Measurements from ENCODE around the gene TRHDE.

The TRHDE gene

GRCh38 chr12:72359416-72359815, 87.2 kb downstream of the TRHDE start:
- no peaks in the 10 kb centered on the region for H3K36me3 ChIP-seq (ENCODE audit: control insufficient read depth, insufficient read depth, low read length)
- no peaks in the 10 kb centered on the region for H3K9me3 ChIP-seq (ENCODE audit: control insufficient read depth, low read length)
- 100% methylated on average over 2 of the region's 3 CpGs; no CpG with 5 or more reads in 1 of the 2 experiments for WGBS, 2 experiments (ENCODE audit: insufficient coverage in 2 of 2)
- H3K4me1 ChIP-seq (ENCODE audit: control insufficient read depth, insufficient read depth, low read length, poor library complexity, severe bottlenecking): no peaks in the 10 kb centered on the region
- no peak overlapping the region for H3K4me3 ChIP-seq (ENCODE audit: extremely low read depth, insufficient read depth, low read length, poor library complexity, severe bottlenecking)
- H3K27ac ChIP-seq (ENCODE audit: low read depth, low read length, severe bottlenecking): no peak overlapping the region

- H3K4me3 ChIP-seq (ENCODE audit: extremely low read depth, insufficient read depth, low read length, poor library complexity, severe bottlenecking): no peak overlapping the region
- no peaks in the 10 kb centered on the region for H3K9me3 ChIP-seq (ENCODE audit: control insufficient read depth, low read length)
- H3K4me1 ChIP-seq (ENCODE audit: control insufficient read depth, insufficient read depth, low read length, poor library complexity, severe bottlenecking): no peaks in the 10 kb centered on the region
- H3K36me3 ChIP-seq (ENCODE audit: control insufficient read depth, insufficient read depth, low read length): no peaks in the 10 kb centered on the region
- no peak overlapping the region for H3K27ac ChIP-seq (ENCODE audit: low read depth, low read length, severe bottlenecking)
These were observed 93.0 kb downstream of the TRHDE start for GRCh38 chr12:72365151-72365550.

- WGBS, 2 experiments (ENCODE audit: insufficient coverage in 2 of 2): 100% methylated on average over 1 of the region's 3 CpGs
These were observed 94.1 kb downstream of the TRHDE start for GRCh38 chr12:72366255-72366654.

GRCh38 chr12:72368298-72368697, 96.1 kb downstream of the TRHDE start:
- 80% methylated on average over 1 of the region's 1 CpG; no CpG with 5 or more reads in 1 of the 2 experiments for WGBS, 2 experiments (ENCODE audit: insufficient coverage in 2 of 2)
- Histone ChIP-seq H3K27ac (ENCODE audit: low read depth, low read length, severe bottlenecking) (no peak overlapping the region), H3K36me3 (ENCODE audit: control insufficient read depth, insufficient read depth, low read length) (no peaks in the 10 kb centered on the region), H3K4me3 (ENCODE audit: extremely low read depth, insufficient read depth, low read length, poor library complexity, severe bottlenecking) (no peak overlapping the region), H3K9me3 (ENCODE audit: control insufficient read depth, low read length) (no peaks in the 10 kb centered on the region), H3K4me1 (ENCODE audit: control insufficient read depth, insufficient read depth, low read length, poor library complexity, severe bottlenecking) (no peaks in the 10 kb centered on the region)

More at GRCh38 chr12:72366255-72366654, 94.1 kb downstream of the TRHDE start:
- Histone ChIP-seq H3K27ac (ENCODE audit: low read depth, low read length, severe bottlenecking) (no peak overlapping the region), H3K36me3 (ENCODE audit: control insufficient read depth, insufficient read depth, low read length) (no peaks in the 10 kb centered on the region), H3K4me1 (ENCODE audit: control insufficient read depth, insufficient read depth, low read length, poor library complexity, severe bottlenecking) (no peaks in the 10 kb centered on the region), H3K9me3 (ENCODE audit: control insufficient read depth, low read length) (no peaks in the 10 kb centered on the region), H3K4me3 (ENCODE audit: extremely low read depth, insufficient read depth, low read length, poor library complexity, severe bottlenecking) (no peak overlapping the region)

- Histone ChIP-seq H3K9me3 (ENCODE audit: control insufficient read depth, low read length) (no peaks in the 10 kb centered on the region), H3K36me3 (ENCODE audit: control insufficient read depth, insufficient read depth, low read length) (no peaks in the 10 kb centered on the region), H3K4me3 (ENCODE audit: extremely low read depth, insufficient read depth, low read length, poor library complexity, severe bottlenecking) (no peak overlapping the region), H3K4me1 (ENCODE audit: control insufficient read depth, insufficient read depth, low read length, poor library complexity, severe bottlenecking) (no peaks in the 10 kb centered on the region), H3K27ac (ENCODE audit: low read depth, low read length, severe bottlenecking) (no peak overlapping the region)
- WGBS, 2 experiments (ENCODE audit: insufficient coverage in 2 of 2): 79 to 90% methylated on average over 2 of the region's 3 CpGs
These were observed 96.7 kb downstream of the TRHDE start for GRCh38 chr12:72368719-72369422.

- WGBS, 2 experiments (ENCODE audit: insufficient coverage in 2 of 2): 83% methylated on average over 1 of the region's 4 CpGs; no CpG with 5 or more reads in 1 of the 2 experiments
- H3K4me3 ChIP-seq (ENCODE audit: extremely low read depth, insufficient read depth, low read length, poor library complexity, severe bottlenecking): no peak overlapping the region
- no peak overlapping the region for H3K27ac ChIP-seq (ENCODE audit: low read depth, low read length, severe bottlenecking)
- no peaks in the 10 kb centered on the region for H3K4me1 ChIP-seq (ENCODE audit: control insufficient read depth, insufficient read depth, low read length, poor library complexity, severe bottlenecking)
- no peaks in the 10 kb centered on the region for H3K9me3 ChIP-seq (ENCODE audit: control insufficient read depth, low read length)
- H3K36me3 ChIP-seq (ENCODE audit: control insufficient read depth, insufficient read depth, low read length): no peaks in the 10 kb centered on the region
These were observed 97.3 kb downstream of the TRHDE start for GRCh38 chr12:72369423-72369959.

- no peaks in the 10 kb centered on the region for H3K9me3 ChIP-seq (ENCODE audit: control insufficient read depth, low read length)
- H3K4me1 ChIP-seq (ENCODE audit: control insufficient read depth, insufficient read depth, low read length, poor library complexity, severe bottlenecking): no peaks in the 10 kb centered on the region
- no CpG with 5 or more reads among the region's 2 CpGs for WGBS, 2 experiments (ENCODE audit: insufficient coverage in 2 of 2)
- H3K4me3 ChIP-seq (ENCODE audit: extremely low read depth, insufficient read depth, low read length, poor library complexity, severe bottlenecking): no peak overlapping the region
- no peaks in the 10 kb centered on the region for H3K36me3 ChIP-seq (ENCODE audit: control insufficient read depth, insufficient read depth, low read length)
- no peak overlapping the region for H3K27ac ChIP-seq (ENCODE audit: low read depth, low read length, severe bottlenecking)
These were observed 108.3 kb downstream of the TRHDE start for GRCh38 chr12:72380441-72380840.

- H3K4me1 ChIP-seq (ENCODE audit: control insufficient read depth, insufficient read depth, low read length, poor library complexity, severe bottlenecking): no peaks in the 10 kb centered on the region
- H3K36me3 ChIP-seq (ENCODE audit: control insufficient read depth, insufficient read depth, low read length): no peaks in the 10 kb centered on the region
- H3K27ac ChIP-seq (ENCODE audit: low read depth, low read length, severe bottlenecking): no peak overlapping the region
These were observed 116.2 kb downstream of the TRHDE start for GRCh38 chr12:72388322-72388721.

GRCh38 chr12:72390146-72390545, 118.0 kb downstream of the TRHDE start:
- Histone ChIP-seq H3K27ac (ENCODE audit: low read depth, low read length, severe bottlenecking) (no peak overlapping the region), H3K9me3 (ENCODE audit: control insufficient read depth, low read length) (peaks cover 5% of the 10 kb centered on the region), H3K4me1 (ENCODE audit: control insufficient read depth, insufficient read depth, low read length, poor library complexity, severe bottlenecking) (no peaks in the 10 kb centered on the region), H3K4me3 (ENCODE audit: extremely low read depth, insufficient read depth, low read length, poor library complexity, severe bottlenecking) (no peak overlapping the region), H3K36me3 (ENCODE audit: control insufficient read depth, insufficient read depth, low read length) (no peaks in the 10 kb centered on the region)
- no CpG with 5 or more reads among the region's 1 CpG for WGBS, 2 experiments (ENCODE audit: insufficient coverage in 2 of 2)

More at GRCh38 chr12:72388322-72388721, 116.2 kb downstream of the TRHDE start:
- H3K4me3 ChIP-seq (ENCODE audit: extremely low read depth, insufficient read depth, low read length, poor library complexity, severe bottlenecking): no peak overlapping the region
- H3K9me3 ChIP-seq (ENCODE audit: control insufficient read depth, low read length): peaks cover 5% of the 10 kb centered on the region

GRCh38 chr12:72406111-72406510, 133.9 kb downstream of the TRHDE start:
- Histone ChIP-seq H3K27ac (ENCODE audit: low read depth, low read length, severe bottlenecking) (no peak overlapping the region), H3K9me3 (ENCODE audit: control insufficient read depth, low read length) (no peaks in the 10 kb centered on the region)
- WGBS, 2 experiments (ENCODE audit: insufficient coverage in 2 of 2): 80 to 92% methylated on average over 1 to 2 of the region's 2 CpGs

GRCh38 chr12:72432037-72432604, 160.0 kb downstream of the TRHDE start:
- Histone ChIP-seq H3K9me3 (ENCODE audit: control insufficient read depth, low read length) (no peaks in the 10 kb centered on the region), H3K27ac (ENCODE audit: low read depth, low read length, severe bottlenecking) (no peak overlapping the region), H3K36me3 (ENCODE audit: control insufficient read depth, insufficient read depth, low read length) (no peaks in the 10 kb centered on the region), H3K4me1 (ENCODE audit: control insufficient read depth, insufficient read depth, low read length, poor library complexity, severe bottlenecking) (no peaks in the 10 kb centered on the region), H3K4me3 (ENCODE audit: extremely low read depth, insufficient read depth, low read length, poor library complexity, severe bottlenecking) (no peak overlapping the region)
- WGBS, 2 experiments (ENCODE audit: insufficient coverage in 2 of 2): 90 to 100% methylated on average over 3 to 4 of the region's 7 CpGs

More at GRCh38 chr12:72406111-72406510, 133.9 kb downstream of the TRHDE start:
- Histone ChIP-seq H3K4me1 (ENCODE audit: control insufficient read depth, insufficient read depth, low read length, poor library complexity, severe bottlenecking) (no peaks in the 10 kb centered on the region), H3K36me3 (ENCODE audit: control insufficient read depth, insufficient read depth, low read length) (no peaks in the 10 kb centered on the region), H3K4me3 (ENCODE audit: extremely low read depth, insufficient read depth, low read length, poor library complexity, severe bottlenecking) (no peak overlapping the region)

Data from mesodermal cell (in vitro differentiated cells).